SK-N-SH treated with all-trans-retinoic acid at 6 μM for 48 hours (cell line): ENCODE results near the gene MAGEB10.
A peak's percentile ranks its signal among the peaks of the same experiment; 100 is the strongest.
"Not testable (repeated sequence)": the region's sequence is repeated elsewhere in the genome, so short reads cannot be mapped to it uniquely, and the experiment has no call there.

Experiments used
- ATAC-seq: fragments of 200-7000 bp; cut with Tn5 transposase; 3 replicates; pipeline ENCODE4 v1.9.1; 2020; ENCODE audit warnings: mild to moderate bottlenecking, moderate library complexity
- ARNTL ChIP-seq: fragments of 450-650 bp; formaldehyde crosslinking; IDR thresholded peaks from 2 replicates; pipeline ENCODE4 v1.5.0; 2020; ENCODE audit warnings: low read depth, mild to moderate bottlenecking, moderate library complexity, borderline replicate concordance
- BACH2 ChIP-seq: fragments of 250-450 bp; sonication (Bioruptor Pico); IDR thresholded peaks from 2 replicates; pipeline ENCODE4 v1.9.0; 2021; ENCODE audit warnings: mild to moderate bottlenecking, borderline replicate concordance
- CREB5 ChIP-seq: fragments of 250-450 bp; sonication (Bioruptor Pico); IDR thresholded peaks from 2 replicates; pipeline ENCODE4 v1.5.1; 2020; ENCODE audit warnings: low read depth, mild to moderate bottlenecking, moderate library complexity
- CSDC2 ChIP-seq: fragments of 250-450 bp; sonication (Bioruptor Pico); IDR thresholded peaks from 2 replicates; pipeline ENCODE4 v1.5.0; 2020; ENCODE audit warnings: mild to moderate bottlenecking, moderate library complexity
- CSRNP3 ChIP-seq: fragments of 250-450 bp; sonication (Bioruptor Pico); IDR thresholded peaks from 2 replicates; pipeline ENCODE4 v1.5.1; 2021; ENCODE audit warnings: mild to moderate bottlenecking, moderate library complexity
- ESRRG ChIP-seq: fragments of 250-450 bp; sonication (Bioruptor Pico); IDR thresholded peaks from 2 replicates; pipeline ENCODE4 v1.6.1; 2021; ENCODE audit warnings: mild to moderate bottlenecking
- GLIS3 ChIP-seq: fragments of 250-450 bp; sonication (Bioruptor Pico); IDR thresholded peaks from 2 replicates; pipeline ENCODE4 v1.5.0; 2020; ENCODE audit warnings: mild to moderate bottlenecking, moderate library complexity
- ISL1 ChIP-seq: fragments of 250-450 bp; sonication (Bioruptor Pico); IDR thresholded peaks from 2 replicates; pipeline ENCODE4 v2.1.2; 2022; ENCODE audit warnings: mild to moderate bottlenecking, moderate library complexity
- OSR1 ChIP-seq: fragments of 250-450 bp; sonication (Bioruptor Pico); IDR thresholded peaks from 2 replicates; pipeline ENCODE4 v1.8.0; 2022; ENCODE audit warnings: moderate library complexity, mild to moderate bottlenecking, inconsistent platforms
- POU6F1 ChIP-seq: fragments of 250-450 bp; sonication (Bioruptor Pico); IDR thresholded peaks from 2 replicates; pipeline ENCODE4 v1.8.0; 2021; ENCODE audit warnings: low read depth, mild to moderate bottlenecking, moderate library complexity, borderline replicate concordance
- PPARA ChIP-seq: fragments of 250-450 bp; sonication (Bioruptor Pico); IDR thresholded peaks from 2 replicates; pipeline ENCODE4 v1.5.0; 2020; ENCODE audit warnings: mild to moderate bottlenecking, borderline replicate concordance
- RARB ChIP-seq: fragments of 250-450 bp; sonication (Bioruptor Pico); IDR thresholded peaks from 2 replicates; pipeline ENCODE4 v1.8.0; 2021; ENCODE audit warnings: mild to moderate bottlenecking, moderate library complexity
- SNAI2 ChIP-seq: fragments of 250-450 bp; sonication (Bioruptor Pico); IDR thresholded peaks from 2 replicates; pipeline ENCODE4 v1.5.0; 2020; ENCODE audit warnings: mild to moderate bottlenecking, moderate library complexity
- TCF4 ChIP-seq: fragments of 250-450 bp; sonication (Bioruptor Pico); IDR thresholded peaks from 2 replicates; pipeline ENCODE4 v1.8.0; 2021; ENCODE audit warnings: mild to moderate bottlenecking, moderate library complexity, borderline replicate concordance
- TOX ChIP-seq: fragments of 250-450 bp; sonication (Bioruptor Pico); IDR thresholded peaks from 2 replicates; pipeline ENCODE4 v1.8.0; 2021; ENCODE audit warnings: mild to moderate bottlenecking, moderate library complexity, borderline replicate concordance
- TSHZ2 ChIP-seq: fragments of 250-450 bp; sonication (Bioruptor Pico); IDR thresholded peaks from 2 replicates; pipeline ENCODE4 v1.5.0; 2020; ENCODE audit warnings: mild to moderate bottlenecking, moderate library complexity
- ZFP3 ChIP-seq: fragments of 250-450 bp; sonication (Bioruptor Pico); IDR thresholded peaks from 2 replicates; pipeline ENCODE4 v1.5.0; 2020; ENCODE audit warnings: mild to moderate bottlenecking, moderate library complexity
- ZNF565 ChIP-seq: fragments of 450-650 bp; formaldehyde crosslinking; conservative IDR thresholded peaks from 2 replicates; pipeline ENCODE4 v1.5.0; 2020; ENCODE audit warnings: low read depth, mild to moderate bottlenecking, moderate library complexity
- ZNF70 ChIP-seq: fragments of 450-650 bp; formaldehyde crosslinking; IDR thresholded peaks from 2 replicates; pipeline ENCODE4 v1.5.0; 2020; ENCODE audit warnings: mild to moderate bottlenecking, moderate library complexity
- ZNF8 ChIP-seq: fragments of 450-650 bp; formaldehyde crosslinking; IDR thresholded peaks from 2 replicates; pipeline ENCODE4 v1.5.0; 2020; ENCODE audit warnings: mild to moderate bottlenecking, moderate library complexity
- TF ChIP-seq, protein P1 (sequence below): fragments of 250-450 bp; sonication (Bioruptor Pico); IDR thresholded peaks from 2 replicates; pipeline ENCODE4 v1.8.0; 2020; ENCODE audit warnings: mild to moderate bottlenecking, moderate library complexity, borderline replicate concordance

The MAGEB10 gene

GRCh38 chrX:27808226-27808625 is 436 bp downstream of the MAGEB10 start (continued):
- no peak for TF ChIP-seq TSHZ2 (CRISPR knock-in tag)
- TF ChIP-seq ZNF8 (CRISPR knock-in tag) = no peak
- TF ChIP-seq OSR1 (CRISPR knock-in tag) = no peak
- TF ChIP-seq ZFP3 (CRISPR knock-in tag) = no peak
- no peak for TF ChIP-seq RARB (CRISPR knock-in tag)

GRCh38 chrX:27808991-27809859 is 1.4 kb downstream of the MAGEB10 start:
- not testable (repeated sequence) for ATAC-seq

DNA sequence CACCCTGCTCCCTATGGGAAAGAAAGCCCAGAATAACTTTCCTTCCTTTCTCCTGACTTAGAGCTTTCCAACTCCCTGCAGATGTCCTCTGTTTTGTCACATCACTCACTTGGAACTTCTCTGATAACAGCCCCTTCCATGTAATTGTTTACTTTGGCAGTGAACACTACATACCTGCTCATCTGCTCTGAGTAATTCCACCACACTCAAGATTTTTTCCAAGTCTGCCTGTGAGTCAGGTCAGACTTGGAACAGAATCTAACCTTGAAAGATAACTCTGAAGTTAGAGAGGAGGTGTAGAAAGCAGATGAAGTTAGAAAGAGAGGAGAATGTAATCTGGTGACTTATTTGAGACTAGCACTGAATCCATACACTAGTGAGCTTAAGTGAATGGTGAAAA is 7.4 kb downstream of the MAGEB10 start:
- TF ChIP-seq ARNTL (CRISPR knock-in tag) = no peak
- no peak for TF ChIP-seq ZNF565 (CRISPR knock-in tag)
- TF ChIP-seq OSR1 (CRISPR knock-in tag) = no peak
- no peak for TF ChIP-seq GLIS3 (CRISPR knock-in tag)
- TF ChIP-seq ISL1 (CRISPR knock-in tag) = no peak
- TF ChIP-seq, protein P1, sequence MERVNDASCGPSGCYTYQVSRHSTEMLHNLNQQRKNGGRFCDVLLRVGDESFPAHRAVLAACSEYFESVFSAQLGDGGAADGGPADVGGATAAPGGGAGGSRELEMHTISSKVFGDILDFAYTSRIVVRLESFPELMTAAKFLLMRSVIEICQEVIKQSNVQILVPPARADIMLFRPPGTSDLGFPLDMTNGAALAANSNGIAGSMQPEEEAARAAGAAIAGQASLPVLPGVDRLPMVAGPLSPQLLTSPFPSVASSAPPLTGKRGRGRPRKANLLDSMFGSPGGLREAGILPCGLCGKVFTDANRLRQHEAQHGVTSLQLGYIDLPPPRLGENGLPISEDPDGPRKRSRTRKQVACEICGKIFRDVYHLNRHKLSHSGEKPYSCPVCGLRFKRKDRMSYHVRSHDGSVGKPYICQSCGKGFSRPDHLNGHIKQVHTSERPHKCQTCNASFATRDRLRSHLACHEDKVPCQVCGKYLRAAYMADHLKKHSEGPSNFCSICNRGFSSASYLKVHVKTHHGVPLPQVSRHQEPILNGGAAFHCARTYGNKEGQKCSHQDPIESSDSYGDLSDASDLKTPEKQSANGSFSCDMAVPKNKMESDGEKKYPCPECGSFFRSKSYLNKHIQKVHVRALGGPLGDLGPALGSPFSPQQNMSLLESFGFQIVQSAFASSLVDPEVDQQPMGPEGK (CRISPR knock-in tag) = no peak
- no peak for TF ChIP-seq BACH2
- no peak for TF ChIP-seq CREB5 (CRISPR knock-in tag)
- no peak for TF ChIP-seq ZNF8 (CRISPR knock-in tag)
- TF ChIP-seq ESRRG = no peak
- TF ChIP-seq TCF4 (CRISPR knock-in tag) = no peak
- TF ChIP-seq ZNF70 = no peak
- no peak for TF ChIP-seq PPARA (CRISPR knock-in tag)
- TF ChIP-seq RARB (CRISPR knock-in tag) = no peak
- TF ChIP-seq POU6F1 = no peak
- no peak for TF ChIP-seq TOX
- peak; percentile 48 for ATAC-seq

DNA sequence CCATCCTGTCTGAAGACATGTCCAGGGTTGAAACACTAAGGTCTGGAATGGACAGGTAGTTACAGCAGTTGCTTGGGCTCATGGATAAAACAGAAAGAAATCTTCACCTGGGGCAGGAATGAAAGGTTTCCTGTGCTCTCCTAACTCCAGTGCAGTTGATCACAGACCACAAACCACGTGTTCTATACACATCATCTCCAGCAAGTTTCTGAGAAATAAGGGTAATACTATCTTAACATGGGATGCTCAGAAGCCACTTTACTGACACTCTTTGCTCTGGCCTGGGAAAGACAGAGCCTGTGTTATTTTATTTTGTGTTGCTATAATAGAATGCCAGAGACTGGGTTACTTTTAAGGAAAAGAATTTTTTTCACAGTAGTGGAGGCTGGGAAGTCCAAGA is 16.0 kb downstream of the MAGEB10 start:
- TF ChIP-seq ARNTL (CRISPR knock-in tag) (no peak), CSDC2 (CRISPR knock-in tag) (no peak), OSR1 (CRISPR knock-in tag) (no peak), TSHZ2 (CRISPR knock-in tag) (no peak), SNAI2 (CRISPR knock-in tag) (no peak), ZNF8 (CRISPR knock-in tag) (no peak), ZFP3 (CRISPR knock-in tag) (no peak), ESRRG (no peak), CSRNP3 (no peak), PPARA (CRISPR knock-in tag) (no peak), CREB5 (CRISPR knock-in tag) (no peak), TCF4 (CRISPR knock-in tag) (no peak)
- ATAC-seq = no peak
